CD4-positive, CD25-positive, alpha-beta regulatory T cell (primary cell): ENCODE measurements around the gene AEBP2. TPM values are rescaled to one million over a fixed set of nuclear protein-coding genes. Genes with fewer than 3 reads are reported as not detected.

Source experiments
- ATAC-seq, 2 donors: fragments of 150-1000 bp; cut with Tn5 transposase; one replicate each; pipeline ENCODE4 v1.10.0; 2021; ENCODE audit warnings: low read depth in 2 of 2, moderate number of reproducible peaks in 2 of 2, moderate library complexity in 1 of 2
- DNase-seq, 3 donors: peaks; one replicate each; pipeline versions ENCODE4 v3.0.0 to v3.0.0-alpha.2; 2012 to 2022; ENCODE audit warnings: mixed read lengths in 1 of 3
- H3K27ac ChIP-seq: one replicate; pipeline ENCODE4 v1.7.0; 2013; ENCODE audit warnings: mild to moderate bottlenecking, low read length; ENCODE audit not compliant: insufficient read depth, poor library complexity, severe bottlenecking
- H3K27me3 ChIP-seq: one replicate; pipeline ENCODE4 v1.7.0; 2013; ENCODE audit warnings: low read length; ENCODE audit not compliant: control insufficient read depth, insufficient read depth
- H3K36me3 ChIP-seq: one replicate; pipeline ENCODE4 v1.7.0; 2013; ENCODE audit warnings: mild to moderate bottlenecking, low read length, moderate library complexity; ENCODE audit not compliant: control insufficient read depth, insufficient read depth
- H3K4me1 ChIP-seq: 2 replicates; pipeline ENCODE4 v1.7.0; 2013; ENCODE audit warnings: mild to moderate bottlenecking, low read length; ENCODE audit not compliant: insufficient read depth, control insufficient read depth, poor library complexity, severe bottlenecking
- H3K4me3 ChIP-seq: one replicate; pipeline ENCODE4 v1.7.0; 2013; ENCODE audit warnings: low read depth, mild to moderate bottlenecking, low read length, moderate library complexity
- H3K9me3 ChIP-seq, 2 experiments: 1 replicate in 1 of 2; 2 replicates in 1 of 2; pipeline ENCODE4 v1.7.0; 2013; ENCODE audit warnings: low read length in 2 of 2, mild to moderate bottlenecking in 1 of 2, moderate library complexity in 1 of 2; ENCODE audit not compliant: control insufficient read depth in 2 of 2
- H3K27ac Mint-ChIP-seq, 3 donors: one replicate each; pipeline ENCODE4 v1.8.0; 2020 to 2022; ENCODE audit warnings: mild to moderate bottlenecking in 3 of 3, mixed read lengths in 3 of 3, moderate library complexity in 2 of 3
- H3K27me3 Mint-ChIP-seq: one replicate; pipeline ENCODE4 v1.8.0; 2022; ENCODE audit warnings: mild to moderate bottlenecking, mixed read lengths
- H3K36me3 Mint-ChIP-seq: one replicate; pipeline ENCODE4 v1.8.0; 2020; ENCODE audit warnings: mixed read lengths
- H3K4me1 Mint-ChIP-seq, 4 donors: one replicate each; pipeline ENCODE4 v1.8.0; 2020 to 2022; ENCODE audit warnings: mixed read lengths in 4 of 4, mild to moderate bottlenecking in 1 of 4
- H3K4me3 Mint-ChIP-seq, 4 donors: one replicate each; pipeline ENCODE4 v1.8.0; 2020 to 2022; ENCODE audit warnings: mild to moderate bottlenecking in 4 of 4, mixed read lengths in 4 of 4, moderate library complexity in 3 of 4
- H3K9me3 Mint-ChIP-seq, 7 donors: one replicate each; pipeline ENCODE4 v1.8.0; 2020 to 2022; ENCODE audit warnings: mixed read lengths in 7 of 7, mild to moderate bottlenecking in 3 of 7, moderate library complexity in 2 of 7
- polyA plus RNA-seq, 4 donors: library from polyadenylated mRNA; unstranded; fragments of 300-500 nt; fragmentation: Illumina TruSeq; gene quantifications; one replicate each; pipeline ENCODE4 v1.2.3, GENCODE V29; 2021
- total RNA-seq: library from RNA; stranded (reverse); gene quantifications from one replicate; pipeline ENCODE4 v1.2.3, GENCODE V29; 2022

AEBP2 gene
- total and polyA plus RNA-seq, 5 donors from 2014 or later: 9.1 to 64.7 (median 11.6) TPM

- H3K27me3 Mint-ChIP-seq: no peaks in the 10 kb centered on the region
- H3K9me3 Mint-ChIP-seq: peaks cover 0 to 26% (median 1%) of the 10 kb centered on the region in 7 donors
- H3K4me1 Mint-ChIP-seq: peaks cover 49 to 70% (median 56%) of the 10 kb centered on the region in 4 donors
- Histone ChIP-seq H3K27me3 (no peaks in the 10 kb centered on the region), H3K4me3 (peak overlapping the region; percentile 53), H3K4me1 (peaks cover 38% of the 10 kb centered on the region), H3K36me3 (peaks cover 24% of the 10 kb centered on the region), H3K9me3 (peaks cover 8 to 11% of the 10 kb centered on the region in 2 experiments), H3K27ac (peak overlapping the region; percentile 67)
- H3K27ac Mint-ChIP-seq: peak overlapping the region; percentile 74 to 81 (median 79)
- ATAC-seq (peak; percentile 74 to 75), DNase-seq (peak; percentile 7 to 73 (median 15))
- H3K36me3 Mint-ChIP-seq: peaks cover 46% of the 10 kb centered on the region
- peak overlapping the region; percentile 58 to 80 (median 76) for H3K4me3 Mint-ChIP-seq
These were observed 43.3 kb downstream of the AEBP2 start for GRCh38 chr12:19482551-19483109.

GRCh38 chr12:19483727-19484126 is 44.4 kb downstream of the AEBP2 start:
- peaks cover 40 to 69% (median 58%) of the 10 kb centered on the region in 4 donors for H3K4me1 Mint-ChIP-seq
- Histone ChIP-seq H3K27ac (peak overlapping the region; percentile 67), H3K27me3 (no peaks in the 10 kb centered on the region), H3K9me3 (peaks cover 8 to 11% of the 10 kb centered on the region in 2 experiments), H3K36me3 (peaks cover 24% of the 10 kb centered on the region), H3K4me1 (peaks cover 38% of the 10 kb centered on the region), H3K4me3 (peak overlapping the region; percentile 7)
- no peak for DNase-seq
- H3K36me3 Mint-ChIP-seq: peaks cover 42% of the 10 kb centered on the region
- H3K27me3 Mint-ChIP-seq: no peaks in the 10 kb centered on the region
- peak overlapping the region; percentile 74 to 81 (median 79) for H3K27ac Mint-ChIP-seq
- H3K4me3 Mint-ChIP-seq: peak overlapping the region; percentile 26 to 80 (median 64)
- ATAC-seq: no peak
- peaks cover 0 to 24% (median 1%) of the 10 kb centered on the region in 7 donors for H3K9me3 Mint-ChIP-seq

GRCh38 chr12:19484738-19485137 is 45.4 kb downstream of the AEBP2 start:
- Mint-ChIP-seq H3K36me3 (peaks cover 36% of the 10 kb centered on the region), H3K27ac (peak overlapping the region in 1 of 3 donors; percentile 58), H3K4me1 (peaks cover 45 to 71% (median 60%) of the 10 kb centered on the region in 4 donors), H3K27me3 (no peaks in the 10 kb centered on the region), H3K9me3 (peaks cover 0 to 16% (median 0%) of the 10 kb centered on the region in 7 donors), H3K4me3 (peak overlapping the region in 1 of 4 donors; percentile 64)
- peak overlapping the region; percentile 58 for H3K27ac ChIP-seq
- peaks cover 38% of the 10 kb centered on the region for H3K4me1 ChIP-seq
- H3K4me3 ChIP-seq: peak overlapping the region; percentile 13
- H3K9me3 ChIP-seq: peaks cover 7 to 10% of the 10 kb centered on the region in 2 experiments
- H3K27me3 ChIP-seq: no peaks in the 10 kb centered on the region
- H3K36me3 ChIP-seq: peaks cover 18% of the 10 kb centered on the region
- peak in 1 of 2 donors; percentile 50 for ATAC-seq
- DNase-seq: peak in 1 of 3 donors; percentile 63

- peak overlapping the region; percentile 13 for H3K4me3 ChIP-seq
- Mint-ChIP-seq H3K36me3 (peaks cover 33% of the 10 kb centered on the region), H3K4me3 (peak overlapping the region in 2 of 4 donors; percentile 7 to 64), H3K4me1 (peaks cover 45 to 73% (median 61%) of the 10 kb centered on the region in 4 donors), H3K9me3 (peaks cover 0 to 11% (median 0%) of the 10 kb centered on the region in 7 donors), H3K27ac (peak overlapping the region in 2 of 3 donors; percentile 58 to 88), H3K27me3 (no peaks in the 10 kb centered on the region)
- no peak for DNase-seq
- no peak for ATAC-seq
- H3K27ac ChIP-seq: peak overlapping the region; percentile 58
- peaks cover 38% of the 10 kb centered on the region for H3K4me1 ChIP-seq
- H3K27me3 ChIP-seq: no peaks in the 10 kb centered on the region
- H3K36me3 ChIP-seq: peaks cover 14% of the 10 kb centered on the region
- H3K9me3 ChIP-seq: peaks cover 5% of the 10 kb centered on the region in 2 experiments
These were observed 45.9 kb downstream of the AEBP2 start for GRCh38 chr12:19485240-19485639.

GRCh38 chr12:19489168-19489567 is 49.9 kb downstream of the AEBP2 start:
- H3K27me3 ChIP-seq: no peaks in the 10 kb centered on the region
- Mint-ChIP-seq H3K4me3 (peak overlapping the region in 2 of 4 donors; percentile 50 to 61), H3K27me3 (no peaks in the 10 kb centered on the region), H3K4me1 (peaks cover 39 to 69% (median 53%) of the 10 kb centered on the region in 4 donors), H3K9me3 (no peaks in the 10 kb centered on the region), H3K36me3 (peaks cover 13% of the 10 kb centered on the region), H3K27ac (no peak overlapping the region)
- no peak overlapping the region for H3K27ac ChIP-seq
- ATAC-seq: no peak
- H3K36me3 ChIP-seq: peaks cover 8% of the 10 kb centered on the region
- no peak overlapping the region for H3K4me3 ChIP-seq
- no peak for DNase-seq
- peaks cover 20% of the 10 kb centered on the region for H3K4me1 ChIP-seq
- H3K9me3 ChIP-seq: no peaks in the 10 kb centered on the region

- Mint-ChIP-seq H3K27me3 (no peaks in the 10 kb centered on the region), H3K36me3 (peaks cover 10% of the 10 kb centered on the region), H3K4me3 (no peak overlapping the region), H3K27ac (no peak overlapping the region), H3K4me1 (peaks cover 29 to 51% (median 40%) of the 10 kb centered on the region in 4 donors), H3K9me3 (no peaks in the 10 kb centered on the region)
- Histone ChIP-seq H3K9me3 (no peaks in the 10 kb centered on the region), H3K4me3 (no peak overlapping the region), H3K27ac (no peak overlapping the region), H3K4me1 (peaks cover 4% of the 10 kb centered on the region), H3K36me3 (peaks cover 23% of the 10 kb centered on the region), H3K27me3 (no peaks in the 10 kb centered on the region)
- no peak for ATAC-seq
- no peak for DNase-seq
These were observed 51.6 kb downstream of the AEBP2 start for GRCh38 chr12:19490908-19491307.

GRCh38 chr12:19491863-19492262 is 52.6 kb downstream of the AEBP2 start:
- H3K27ac ChIP-seq: no peak overlapping the region

More at GRCh38 chr12:19491863-19492262, 52.6 kb downstream of the AEBP2 start:
- no peak overlapping the region for H3K4me3 ChIP-seq
- ATAC-seq: no peak
- peaks cover 25% of the 10 kb centered on the region for H3K36me3 ChIP-seq
- no peaks in the 10 kb centered on the region for H3K4me1 ChIP-seq
- no peaks in the 10 kb centered on the region for H3K9me3 ChIP-seq
- no peaks in the 10 kb centered on the region for H3K9me3 Mint-ChIP-seq
- H3K4me1 Mint-ChIP-seq: peaks cover 28 to 46% (median 38%) of the 10 kb centered on the region in 4 donors
- H3K36me3 Mint-ChIP-seq: peaks cover 13% of the 10 kb centered on the region
- H3K27ac Mint-ChIP-seq: peak overlapping the region in 2 of 3 donors; percentile 60 to 67
- no peak for DNase-seq
- H3K4me3 Mint-ChIP-seq: no peak overlapping the region
- no peaks in the 10 kb centered on the region for H3K27me3 Mint-ChIP-seq
- no peaks in the 10 kb centered on the region for H3K27me3 ChIP-seq
